HL-60/S4 (cell line): Measurements from ENCODE around the gene PRSS53.
"Not testable (repeated sequence)": the region's sequence is repeated elsewhere in the genome, so short reads cannot be mapped to it uniquely, and the experiment has no call there.

ENCODE experiments used
- in situ Hi-C: fragments of 300-500 bp; cut with MboI; formaldehyde crosslinking; loops from 2 replicates; pipeline ENCODE4 v1.14.3; 2022; ENCODE audit warnings: low sequenced_read_pairs

PRSS53 gene

DNA sequence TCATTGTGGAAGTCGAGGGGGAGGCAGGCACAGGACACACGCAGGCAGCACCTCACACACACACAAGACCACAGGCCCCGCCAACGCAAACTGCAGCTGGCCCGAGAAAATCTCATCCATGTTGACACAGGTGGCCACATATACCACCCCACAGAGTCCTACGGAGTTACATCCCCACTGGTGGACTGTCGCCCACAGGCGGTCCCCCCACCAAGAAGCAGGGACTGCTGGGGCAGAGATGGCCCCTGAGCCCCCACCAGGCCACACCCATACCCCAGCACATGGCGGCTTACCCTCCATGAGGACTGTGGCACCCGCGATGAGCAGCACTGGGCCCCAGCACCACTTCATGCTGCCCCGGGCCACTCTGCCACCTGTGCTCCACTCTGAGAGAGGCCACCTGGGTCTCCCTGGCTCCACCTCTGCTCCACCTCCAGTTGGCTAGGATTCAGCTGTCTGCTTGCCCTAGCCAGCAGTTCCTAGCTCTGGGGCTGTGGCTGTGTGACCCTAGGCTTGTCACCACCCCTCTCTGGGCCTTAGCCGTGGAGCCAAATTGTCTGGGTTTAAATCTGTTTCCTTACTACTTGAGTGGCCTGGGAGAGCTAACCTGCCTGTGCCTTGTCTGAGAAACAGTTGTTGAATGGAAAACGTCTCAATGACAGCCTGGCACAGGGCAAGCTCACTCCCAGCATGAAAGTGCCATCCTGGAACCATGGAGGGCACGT, at the start of gene PRSS53:
PRSS53 (minus strand) TSS at position 485 of the 725 bp plus-strand sequence; CDS start at position 351, 134 bp downstream.
- in situ Hi-C loops: no loop called here

DNA sequence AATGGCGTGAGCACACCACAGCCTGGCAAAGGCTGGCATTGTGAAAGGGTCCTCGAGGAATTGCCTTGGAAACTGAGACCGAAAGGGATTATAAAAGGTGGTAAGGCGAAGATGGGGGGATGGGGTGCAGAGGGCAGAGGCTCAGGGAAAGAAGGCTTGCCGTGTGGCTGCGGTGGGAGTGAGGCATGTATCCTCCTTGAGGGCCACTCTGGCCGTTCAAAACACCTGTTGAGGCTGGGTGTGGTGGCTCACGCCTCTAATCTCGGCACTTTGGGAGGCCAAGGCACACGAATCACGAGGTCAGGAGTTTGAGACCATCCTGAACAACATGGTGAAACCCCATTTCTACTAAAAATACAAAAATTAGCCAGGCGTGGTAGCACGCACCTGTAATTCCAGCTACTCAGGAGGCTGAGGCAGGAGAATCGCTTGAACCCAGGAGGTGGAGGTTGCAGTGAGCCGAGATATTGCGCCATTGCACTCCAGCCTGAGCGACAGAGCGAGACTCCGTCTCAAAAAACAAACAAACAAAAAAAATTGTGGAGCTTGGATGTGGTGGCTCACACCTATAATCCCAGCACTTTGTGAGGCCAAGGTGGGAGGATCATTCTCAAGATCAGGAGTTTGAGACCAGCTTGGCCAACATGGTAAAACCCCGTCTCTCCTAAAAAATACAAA, 48.2 kb upstream of the PRSS53 start:
- in situ Hi-C loops: not testable (repeated sequence)

DNA sequence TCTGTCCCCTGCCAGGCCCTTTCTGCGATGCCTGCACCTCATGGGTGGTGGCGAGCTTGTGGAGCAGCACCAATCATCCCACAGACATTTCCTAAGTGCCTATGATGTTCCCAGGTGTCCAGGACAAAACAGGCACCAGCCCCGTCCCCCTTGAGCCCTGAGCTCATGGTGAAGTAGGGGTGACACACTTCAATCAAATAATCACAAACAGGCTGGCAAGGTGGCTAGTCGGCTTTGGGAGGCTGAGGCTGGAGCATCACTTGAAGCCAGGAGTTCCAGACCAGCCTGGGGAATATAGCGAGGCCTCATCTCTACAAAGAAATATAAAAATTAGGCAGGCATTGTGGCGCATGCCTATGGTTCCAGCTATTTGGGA, 47.5 kb upstream of the PRSS53 start:
- in situ Hi-C loops: no loop called here

DNA sequence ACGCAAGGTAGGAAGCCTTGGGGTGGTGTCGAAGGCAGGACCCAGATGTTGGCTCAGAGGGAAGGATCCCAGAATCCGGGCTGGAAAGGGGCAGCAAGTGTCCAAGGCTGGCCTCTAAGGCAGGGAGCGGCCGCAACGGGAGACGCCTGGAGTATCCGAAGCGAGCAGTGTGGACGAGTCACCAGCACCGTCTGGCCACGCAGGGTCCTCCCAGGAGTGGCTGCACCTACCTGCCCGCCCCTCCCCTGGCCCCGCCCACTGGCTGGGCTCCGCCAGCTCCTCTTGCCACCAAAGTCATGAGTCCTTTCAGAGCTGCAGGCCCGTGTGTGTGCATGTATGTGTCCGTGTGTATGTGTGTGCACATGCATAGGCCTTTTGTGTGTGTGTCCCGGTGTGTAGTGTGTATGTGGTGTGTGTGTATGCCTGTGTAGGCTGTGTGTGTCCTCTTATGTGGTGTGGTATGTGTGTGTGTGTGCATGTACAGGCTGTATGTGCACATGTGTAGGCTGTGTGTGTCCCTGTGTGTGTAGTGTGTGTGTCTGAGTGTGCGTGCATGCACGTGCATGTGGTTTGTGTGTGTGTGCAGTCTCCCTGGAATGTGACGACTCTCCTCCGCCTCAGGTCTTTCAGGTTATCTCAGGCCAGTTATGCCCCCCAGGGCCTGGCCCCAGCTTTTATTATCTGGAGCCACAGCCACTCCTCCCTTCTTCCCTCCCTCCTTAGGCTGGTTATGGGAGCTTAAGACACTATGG, 47.0 kb upstream of the PRSS53 start, which contains the start of gene PRSS8:
PRSS8 (minus strand) TSS at position 193 of the 752 bp plus-strand sequence. CDS start 229 bp downstream, outside the sequence.
- in situ Hi-C loops: no loop called here

DNA sequence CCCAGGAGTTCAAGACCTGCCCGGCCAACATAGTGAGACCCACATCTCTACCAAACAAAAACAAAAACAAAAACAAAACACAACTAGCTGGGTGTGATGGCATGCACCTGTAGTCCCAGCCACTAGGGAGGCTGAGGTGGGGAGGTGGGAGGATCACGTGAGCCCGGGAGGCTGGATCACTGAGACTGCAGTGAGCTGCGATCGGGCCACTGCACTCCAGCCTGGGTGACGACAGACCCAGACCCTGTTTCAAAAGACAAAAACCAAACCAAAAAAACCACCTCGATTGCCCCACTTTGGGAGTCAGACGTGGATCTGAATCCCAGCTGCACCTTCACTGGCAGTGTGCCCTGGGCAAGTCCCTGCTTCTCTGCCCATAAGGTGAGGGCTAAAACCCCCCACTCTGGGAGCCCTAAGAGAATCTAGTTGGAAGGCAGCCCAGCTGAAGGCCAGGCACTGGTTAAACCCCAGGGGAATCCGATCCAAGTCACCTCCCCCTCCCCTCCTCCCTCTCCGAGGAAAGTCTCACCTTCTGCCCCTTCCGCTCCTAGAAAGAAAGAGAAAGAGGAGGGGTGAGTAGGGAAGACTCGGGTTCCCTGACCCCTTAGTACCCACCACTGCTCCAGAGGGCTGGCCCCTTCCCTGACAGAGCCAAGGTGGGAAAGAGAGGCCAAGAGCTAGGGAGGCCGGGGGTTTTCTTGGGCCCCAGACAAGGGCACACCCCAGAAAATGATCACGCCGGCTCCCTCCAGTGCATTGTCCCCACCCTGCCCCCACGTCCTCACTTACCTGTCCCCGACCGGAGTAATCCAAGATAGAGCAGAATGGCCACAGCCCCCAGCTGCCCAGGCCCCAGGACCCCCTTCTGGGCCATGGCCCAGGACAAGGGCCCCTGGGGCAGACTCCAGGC, 46.1 kb upstream of the PRSS53 start:
- in situ Hi-C loops: no loop called here

DNA sequence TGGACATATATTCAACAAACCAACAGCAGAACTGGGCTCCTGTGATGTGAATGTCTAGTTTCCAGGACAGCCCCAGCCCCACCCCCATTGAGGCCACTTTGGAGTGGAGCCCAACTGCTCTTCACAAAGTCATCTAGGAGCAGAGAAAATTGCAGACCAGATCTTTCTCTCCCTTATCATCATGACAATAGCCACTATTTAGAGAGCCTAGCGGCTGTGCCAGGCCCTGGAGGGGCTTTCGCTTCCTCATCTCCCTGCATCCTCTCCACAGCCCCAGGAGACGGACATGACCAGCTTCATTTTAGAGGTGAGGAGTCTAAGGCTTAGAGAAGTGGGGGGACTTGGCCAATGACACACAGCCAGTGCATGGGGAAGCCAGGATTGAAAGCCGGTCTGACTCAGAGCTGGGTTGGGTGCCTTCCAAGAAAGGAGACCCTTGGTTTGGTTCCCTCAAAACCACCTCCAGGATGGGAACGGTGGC, 45.4 kb upstream of the PRSS53 start:
- in situ Hi-C loops: no loop called here

DNA sequence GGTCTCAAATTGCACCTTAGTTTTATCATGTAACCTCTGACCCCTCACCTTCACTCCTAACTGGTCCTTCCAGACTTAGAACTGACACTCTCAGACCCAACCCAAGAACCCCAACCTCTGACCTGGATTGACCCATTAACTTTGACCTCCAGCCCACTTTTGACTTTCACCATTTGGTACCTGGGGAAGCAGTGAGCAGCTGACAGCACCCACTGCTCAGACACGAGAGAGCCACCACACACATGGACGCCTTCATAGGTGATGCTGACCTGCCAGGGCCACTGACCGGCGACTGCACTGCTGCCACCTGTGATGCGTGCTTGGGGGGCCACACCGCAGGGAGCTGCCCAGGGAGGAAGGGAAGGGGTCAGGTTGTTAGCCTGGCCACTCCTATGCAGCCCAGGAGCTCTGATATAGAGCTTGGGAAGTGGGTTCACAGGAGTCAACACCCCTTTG, 44.3 kb upstream of the PRSS53 start:
- in situ Hi-C loops: no loop called here

DNA sequence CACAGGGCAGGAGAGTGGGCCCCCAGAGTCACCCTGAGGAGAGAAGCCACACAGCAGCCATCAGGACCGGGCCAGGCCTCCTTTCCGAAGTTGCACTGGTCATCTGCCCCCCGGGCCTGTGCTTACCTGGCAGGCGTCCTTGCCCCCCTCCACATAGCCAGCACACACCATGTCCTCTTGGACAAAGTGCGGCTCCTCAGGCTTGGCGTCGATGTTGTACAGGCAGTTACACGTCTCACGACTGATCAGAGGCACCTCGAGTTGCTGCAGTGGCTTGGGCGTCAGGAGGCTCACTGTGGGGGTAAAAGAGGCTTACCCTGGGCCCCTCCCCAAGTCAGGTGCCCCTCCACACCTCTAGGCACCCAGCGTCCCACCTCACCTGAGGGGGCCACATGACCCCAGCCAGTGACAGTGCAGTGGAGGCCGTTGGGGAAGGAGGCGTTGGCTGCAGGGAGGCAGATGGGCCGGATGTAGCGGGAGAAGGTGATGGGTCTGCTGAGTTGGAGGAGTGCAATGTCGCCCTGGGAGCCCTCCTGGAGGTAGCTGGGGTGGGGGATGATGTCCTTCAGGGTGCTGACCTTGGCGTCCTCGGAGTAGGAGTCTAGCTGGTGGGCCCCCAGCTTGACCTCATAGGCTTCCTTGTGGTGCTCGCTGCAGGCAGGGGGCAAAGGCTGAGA, 43.7 kb upstream of the PRSS53 start:
- in situ Hi-C loops: no loop called here

DNA sequence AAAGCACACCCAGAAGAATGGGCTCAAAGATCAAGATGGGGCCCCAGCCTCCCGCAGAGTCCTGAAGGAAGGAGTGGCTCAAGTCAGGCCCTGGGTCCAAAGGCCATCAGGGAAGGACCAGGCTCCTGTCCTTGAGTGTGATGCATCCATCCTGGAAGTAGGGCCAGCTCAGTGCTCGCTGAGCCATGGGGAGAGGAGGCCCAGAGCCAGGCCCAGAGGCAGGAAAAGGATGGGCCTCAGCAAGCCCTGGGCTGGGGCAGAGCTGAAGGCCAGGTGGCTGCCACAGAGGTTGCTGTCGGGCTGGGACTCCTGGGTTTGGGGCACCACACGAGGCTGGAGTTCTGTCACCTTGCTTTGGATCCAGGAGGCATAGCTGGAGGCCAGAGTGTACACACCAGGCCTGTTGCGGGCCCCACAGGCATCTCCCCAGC, 43.1 kb upstream of the PRSS53 start:
- in situ Hi-C loops: no loop called here

DNA sequence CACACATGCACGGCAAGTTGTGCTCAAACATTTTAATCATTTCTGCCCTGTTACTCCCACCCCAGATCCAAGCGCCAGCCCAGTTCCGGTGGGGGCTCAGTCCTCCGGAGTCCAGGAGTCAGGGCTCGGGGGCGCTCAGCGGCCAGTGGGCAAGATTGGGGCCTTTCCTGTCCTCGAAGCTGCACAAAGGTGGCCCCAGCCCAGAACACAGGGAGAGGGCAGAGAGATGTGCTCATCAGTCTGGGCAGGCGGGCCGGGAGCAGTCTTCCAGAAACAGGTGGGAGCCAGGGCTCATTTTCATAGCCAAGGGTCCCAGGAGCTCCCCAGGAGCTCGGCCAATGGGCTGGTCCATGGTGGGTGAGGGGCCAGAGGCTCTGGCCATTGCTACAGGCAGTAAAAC, 42.7 kb upstream of the PRSS53 start:
- in situ Hi-C loops: no loop called here

DNA sequence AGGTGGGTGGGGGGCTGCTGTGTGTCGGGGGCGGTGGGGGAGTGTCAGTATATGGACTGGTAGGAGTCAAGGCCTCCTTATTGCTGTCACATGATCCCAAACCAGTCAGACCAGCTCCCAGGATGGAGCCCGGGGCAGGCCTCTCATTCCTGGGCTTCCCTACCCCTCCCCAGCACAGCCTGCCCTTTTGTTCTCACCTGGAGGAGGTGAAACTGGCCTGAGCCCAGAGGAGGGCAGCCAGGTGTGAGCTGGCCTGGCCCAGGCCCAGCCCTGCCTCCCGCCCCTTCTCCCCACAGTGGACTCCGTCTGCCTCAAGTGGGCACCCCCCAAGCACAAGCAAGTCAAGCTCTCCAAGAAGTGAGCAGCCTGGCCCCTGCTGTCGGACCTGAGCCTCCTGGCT, 42.2 kb upstream of the PRSS53 start:
- in situ Hi-C loops: no loop called here

DNA sequence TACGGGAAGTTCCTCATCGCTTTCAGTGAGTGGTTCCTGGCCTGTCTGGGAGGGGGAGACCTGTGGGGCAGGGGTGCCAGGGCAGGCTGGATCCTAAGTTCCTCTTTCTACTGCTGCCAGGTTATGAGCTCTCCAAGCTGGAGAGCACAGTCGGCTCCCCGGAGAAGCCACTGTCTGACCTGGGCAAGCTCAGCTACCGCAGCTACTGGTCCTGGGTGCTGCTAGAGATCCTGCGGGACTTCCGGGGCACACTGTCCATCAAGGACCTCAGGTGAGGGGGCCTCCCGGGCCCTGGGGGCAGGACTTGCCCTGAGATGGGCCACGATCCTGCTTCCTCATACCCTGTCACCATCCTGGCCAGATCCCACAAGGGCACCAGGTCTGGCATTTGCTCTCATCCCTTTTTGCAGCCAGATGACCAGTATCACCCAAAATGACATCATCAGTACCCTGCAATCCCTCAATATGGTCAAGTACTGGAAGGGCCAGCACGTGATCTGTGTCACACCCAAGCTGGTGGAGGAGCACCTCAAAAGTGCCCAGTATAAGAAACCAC, 41.7 kb upstream of the PRSS53 start:
- in situ Hi-C loops: no loop called here

DNA sequence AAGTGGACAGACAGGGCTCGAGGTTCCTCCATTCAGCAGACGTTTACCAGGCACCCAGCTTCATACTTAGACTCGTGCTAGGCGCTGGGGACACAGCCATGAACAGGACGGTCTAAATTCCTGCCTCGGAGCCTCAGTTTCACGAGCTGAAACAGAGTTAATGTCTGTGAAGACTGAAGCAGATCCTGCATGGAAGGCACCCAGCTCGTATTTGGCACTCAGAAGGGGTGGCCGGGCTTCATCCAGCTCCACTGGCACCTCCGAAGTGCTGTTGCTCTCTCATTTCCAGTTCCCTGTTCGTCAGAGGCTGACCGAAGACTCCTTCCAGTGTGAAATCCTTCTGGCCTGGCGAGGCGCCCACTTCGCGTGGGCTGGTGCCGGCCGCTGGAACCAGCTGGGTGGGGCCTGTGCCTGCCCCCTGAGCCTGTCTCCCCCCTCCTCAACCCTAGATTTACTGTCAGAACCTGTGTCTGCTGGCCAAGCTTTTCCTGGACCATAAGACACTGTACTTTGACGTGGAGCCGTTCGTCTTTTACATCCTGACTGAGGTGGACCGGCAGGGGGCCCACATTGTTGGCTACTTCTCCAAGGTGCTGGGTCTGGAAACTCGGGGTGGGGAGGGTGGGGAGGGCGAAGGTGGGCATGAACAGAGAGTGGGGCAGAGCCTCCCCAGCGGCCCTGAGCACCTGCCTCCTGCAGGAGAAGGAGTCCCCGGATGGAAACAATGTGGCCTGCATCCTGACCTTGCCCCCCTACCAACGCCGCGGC, 41.0 kb upstream of the PRSS53 start:
- in situ Hi-C loops: no loop called here

DNA sequence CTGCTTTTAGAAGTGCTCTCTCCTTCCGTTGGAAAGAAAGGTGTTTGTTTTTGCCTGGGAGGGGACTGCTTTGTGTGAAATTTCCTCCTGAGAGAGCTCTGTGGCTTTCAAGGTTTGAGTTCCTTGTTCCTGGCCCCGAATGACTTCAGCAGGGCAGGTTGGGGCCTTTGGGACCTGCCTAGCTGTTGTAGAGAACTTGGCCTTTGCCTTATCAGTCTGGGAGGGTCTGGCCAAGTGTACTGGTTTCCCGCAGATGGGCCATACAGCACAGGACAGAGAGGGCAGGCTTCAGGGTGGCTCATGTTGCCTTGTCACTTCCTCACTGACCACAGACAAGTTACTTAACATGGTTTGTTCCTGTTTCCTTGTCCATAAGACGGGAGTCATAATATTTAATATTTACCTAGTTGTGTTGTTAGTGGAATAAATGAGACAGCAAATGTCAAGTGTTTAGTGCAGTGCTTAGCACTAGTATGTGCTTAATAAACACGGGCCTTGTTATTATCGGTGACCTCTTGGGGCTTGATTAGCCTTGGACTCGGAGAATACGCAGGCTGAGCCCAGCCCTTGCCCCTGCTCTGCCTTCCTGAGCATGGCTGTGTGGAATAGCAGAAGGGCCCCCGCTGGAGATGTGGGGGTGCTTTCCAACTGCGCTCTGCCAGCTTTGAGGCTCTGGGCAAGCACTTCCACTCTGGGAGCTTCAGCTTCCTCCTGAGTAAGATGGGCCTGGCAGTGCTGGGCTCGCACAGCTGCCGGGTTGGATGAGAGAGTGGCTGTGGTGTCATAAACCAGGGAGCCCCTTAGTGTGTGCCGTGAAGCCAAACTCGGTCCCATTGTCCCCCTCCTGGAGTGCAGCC, 40.2 kb upstream of the PRSS53 start:
- in situ Hi-C loops: no loop called here

DNA sequence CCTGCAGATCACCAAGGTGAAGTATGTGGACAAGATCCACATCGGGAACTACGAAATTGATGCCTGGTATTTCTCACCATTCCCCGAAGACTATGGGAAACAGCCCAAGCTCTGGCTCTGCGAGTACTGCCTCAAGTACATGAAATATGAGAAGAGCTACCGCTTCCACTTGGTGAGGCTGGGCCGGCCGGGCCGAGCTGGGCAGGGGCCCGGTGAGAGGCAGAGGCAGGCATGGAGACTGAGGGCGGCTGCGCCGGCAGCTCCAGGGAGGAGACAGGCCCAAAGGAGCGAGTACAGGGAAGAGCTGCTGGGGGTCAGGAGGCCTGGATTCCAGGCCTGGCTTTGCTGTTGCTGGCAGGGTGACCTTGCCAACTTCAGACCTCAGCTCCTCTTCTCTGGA, 38.4 kb upstream of the PRSS53 start:
- in situ Hi-C loops: no loop called here

DNA sequence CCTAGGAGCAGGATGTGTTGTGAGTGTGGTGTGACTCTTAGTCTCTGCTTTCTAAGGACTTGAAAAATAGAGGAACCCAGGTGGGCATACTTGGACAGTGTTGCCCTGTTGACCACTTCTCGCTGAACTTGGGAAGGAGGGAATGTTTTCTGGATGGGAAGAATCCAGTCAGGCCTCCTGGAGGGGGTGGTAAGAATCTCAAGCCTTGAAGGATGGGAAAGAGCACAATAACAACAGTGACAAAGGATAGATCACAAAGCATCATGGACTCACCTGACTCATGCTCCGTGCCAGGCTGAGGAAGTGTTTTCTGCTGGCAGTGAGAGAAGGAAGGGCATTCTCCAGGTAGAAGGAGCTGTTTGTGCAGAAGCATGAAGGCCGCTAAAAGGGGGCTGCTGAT, 37.1 kb upstream of the PRSS53 start:
- in situ Hi-C loops: no loop called here

DNA sequence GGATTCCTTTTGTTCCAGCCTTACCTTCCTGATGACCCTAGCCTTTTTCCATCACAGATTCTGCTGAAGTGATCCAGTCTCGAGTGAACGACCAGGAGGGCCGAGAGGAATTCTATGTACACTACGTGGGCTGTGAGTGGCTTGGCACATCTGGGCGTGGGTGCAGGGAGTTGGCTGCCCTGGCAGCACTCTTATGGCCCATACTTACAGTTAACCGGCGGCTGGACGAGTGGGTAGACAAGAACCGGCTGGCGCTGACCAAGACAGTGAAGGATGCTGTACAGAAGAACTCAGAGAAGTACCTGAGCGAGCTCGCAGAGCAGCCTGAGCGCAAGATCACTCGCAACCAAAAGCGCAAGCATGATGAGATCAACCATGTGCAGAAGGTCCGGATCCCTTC, 31.4 kb upstream of the PRSS53 start:
- in situ Hi-C loops: no loop called here
